GM04503 (cell line): ENCODE data around the gene LSM5.

Source experiments
- DNase-seq: peaks from one replicate; pipeline ENCODE4 v3.0.0-alpha.2; 2012; ENCODE audit warnings: low read depth

The LSM5 gene

GRCh38 chr7:32490127-32490796 is at the start of gene LSM5:
LSM5 (minus strand) TSS chr7:32490380; CDS start chr7:32490365, 15 bp downstream.
- DNase-seq = peak; percentile 73

- no peak for DNase-seq
Measured at GRCh38 chr7:32539366-32539765, 49.2 kb upstream of the LSM5 start.

- DNase-seq = no peak
Measured at GRCh38 chr7:32537760-32538159, 47.6 kb upstream of the LSM5 start.

- DNase-seq = peak; percentile 31
Measured at GRCh38 chr7:32536585-32536984, 46.4 kb upstream of the LSM5 start.

GRCh38 chr7:32536016-32536415 is 45.8 kb upstream of the LSM5 start:
- DNase-seq = no peak

- DNase-seq = no peak
Measured at GRCh38 chr7:32535162-32535702, 45.1 kb upstream of the LSM5 start.

GRCh38 chr7:32533276-32534029 is 43.3 kb upstream of the LSM5 start:
- DNase-seq = no peak

- no peak for DNase-seq
Measured at GRCh38 chr7:32532716-32533115, 42.5 kb upstream of the LSM5 start.

GRCh38 chr7:32532086-32532485 is 41.9 kb upstream of the LSM5 start:
- DNase-seq = no peak

- no peak for DNase-seq
Measured at GRCh38 chr7:32531402-32531801, 41.2 kb upstream of the LSM5 start.

- DNase-seq = no peak
Measured at GRCh38 chr7:32525839-32526238, 35.7 kb upstream of the LSM5 start.

- DNase-seq = no peak
Measured at GRCh38 chr7:32524631-32525030, 34.5 kb upstream of the LSM5 start.

GRCh38 chr7:32522746-32523530 is 32.8 kb upstream of the LSM5 start:
- no peak for DNase-seq

- DNase-seq = no peak
Measured at GRCh38 chr7:32519763-32520162, 29.6 kb upstream of the LSM5 start.

- DNase-seq = no peak
Measured at GRCh38 chr7:32518534-32519140, 28.5 kb upstream of the LSM5 start.

- DNase-seq = no peak
Measured at GRCh38 chr7:32516551-32517100, 26.4 kb upstream of the LSM5 start.

GRCh38 chr7:32515890-32516550 is 25.8 kb upstream of the LSM5 start:
- DNase-seq = no peak

GRCh38 chr7:32513210-32513609 is 23.0 kb upstream of the LSM5 start:
- no peak for DNase-seq

GRCh38 chr7:32511791-32512190 is 21.6 kb upstream of the LSM5 start:
- no peak for DNase-seq

- no peak for DNase-seq
Measured at GRCh38 chr7:32507414-32507813, 17.2 kb upstream of the LSM5 start.
